Measurements from ENCODE around the gene BFSP2.

DNA sequence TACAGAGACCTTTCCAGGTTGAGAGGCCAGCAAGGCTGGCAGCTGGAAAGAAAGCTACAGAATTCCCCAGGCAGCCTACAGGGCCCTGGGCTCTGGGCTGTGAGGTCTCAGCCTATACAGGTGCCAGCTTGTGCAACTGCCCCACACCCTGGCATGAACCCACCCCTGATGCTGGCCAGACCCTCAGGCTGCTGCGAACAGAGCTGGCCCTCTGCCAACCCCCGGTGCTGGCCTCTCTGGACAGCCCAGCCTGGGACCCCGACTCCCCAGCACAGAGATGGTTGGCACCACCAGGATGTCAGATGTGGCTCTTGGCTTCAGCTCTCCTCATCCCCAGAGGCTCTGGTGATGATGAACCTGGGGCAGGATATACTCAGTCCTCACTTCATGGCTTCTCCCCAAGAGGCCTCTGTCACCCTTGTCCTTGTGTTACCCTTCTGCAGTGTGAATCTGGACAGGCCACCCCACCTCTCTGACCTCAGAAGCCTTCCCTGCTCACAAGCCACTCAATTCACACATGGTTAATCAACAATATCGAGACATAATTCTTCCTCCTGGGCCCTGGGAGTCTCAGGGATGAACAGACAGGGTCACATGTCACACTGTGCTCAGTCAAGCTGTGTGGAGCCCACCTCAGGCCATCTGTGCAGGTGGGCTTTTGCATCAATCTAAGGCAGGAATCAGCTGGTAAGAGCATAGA, 11.0 kb upstream of the BFSP2 start:
- TF ChIP-seq, protein P1, sequence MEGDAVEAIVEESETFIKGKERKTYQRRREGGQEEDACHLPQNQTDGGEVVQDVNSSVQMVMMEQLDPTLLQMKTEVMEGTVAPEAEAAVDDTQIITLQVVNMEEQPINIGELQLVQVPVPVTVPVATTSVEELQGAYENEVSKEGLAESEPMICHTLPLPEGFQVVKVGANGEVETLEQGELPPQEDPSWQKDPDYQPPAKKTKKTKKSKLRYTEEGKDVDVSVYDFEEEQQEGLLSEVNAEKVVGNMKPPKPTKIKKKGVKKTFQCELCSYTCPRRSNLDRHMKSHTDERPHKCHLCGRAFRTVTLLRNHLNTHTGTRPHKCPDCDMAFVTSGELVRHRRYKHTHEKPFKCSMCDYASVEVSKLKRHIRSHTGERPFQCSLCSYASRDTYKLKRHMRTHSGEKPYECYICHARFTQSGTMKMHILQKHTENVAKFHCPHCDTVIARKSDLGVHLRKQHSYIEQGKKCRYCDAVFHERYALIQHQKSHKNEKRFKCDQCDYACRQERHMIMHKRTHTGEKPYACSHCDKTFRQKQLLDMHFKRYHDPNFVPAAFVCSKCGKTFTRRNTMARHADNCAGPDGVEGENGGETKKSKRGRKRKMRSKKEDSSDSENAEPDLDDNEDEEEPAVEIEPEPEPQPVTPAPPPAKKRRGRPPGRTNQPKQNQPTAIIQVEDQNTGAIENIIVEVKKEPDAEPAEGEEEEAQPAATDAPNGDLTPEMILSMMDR (IDR thresholded peaks at IDR 0.05; ENCODE audit: low read length) = no peak
- TF ChIP-seq EZH2 (optimal IDR thresholded peaks at IDR 0.05; ENCODE audit: low read depth, low read length) (no peak), EZH2phosphoT487 (IDR thresholded peaks at IDR 0.05; ENCODE audit: low read length) (no peak)

Data from MM.1S (cell line).